Tibial nerve (tissue), 4 donors: ENCODE results near the gene DHRSX. TPM values are rescaled to one million over a fixed set of nuclear protein-coding genes. Genes with fewer than 3 reads are reported as not detected.

Experiments used
- DNase-seq, 2 donors: peaks; one replicate each; pipeline ENCODE4 v3.0.0-alpha.2; 2019; ENCODE audit warnings: low spot score in 2 of 2
- H3K27ac ChIP-seq, 4 donors: fragments of 200-600 bp; sonication (generic) in 3 of 4; one replicate each; pipeline ENCODE4 v1.5.1; 2017 to 2019; ENCODE audit warnings: mild to moderate bottlenecking in 1 of 4
- H3K27me3 ChIP-seq, 2 donors: fragments of 200-600 bp; sonication (generic) in 1 of 2; one replicate each; pipeline versions ENCODE4 v1.5.1 to v1.6.0; 2017 to 2019
- H3K36me3 ChIP-seq, 3 donors: fragments of 200-600 bp; sonication (generic); one replicate each; pipeline ENCODE4 v1.5.1; 2018 to 2019
- H3K4me1 ChIP-seq, 4 donors: fragments of 200-600 bp; sonication (generic) in 3 of 4; one replicate each; pipeline ENCODE4 v1.5.1; 2017 to 2019
- H3K4me3 ChIP-seq, 4 donors: fragments of 200-600 bp; sonication (generic) in 3 of 4; one replicate each; pipeline ENCODE4 v1.5.1; 2017 to 2019; ENCODE audit warnings: mild to moderate bottlenecking in 1 of 4, moderate library complexity in 1 of 4
- H3K9me3 ChIP-seq, 4 donors: fragments of 200-600 bp; sonication (generic) in 3 of 4; one replicate each; pipeline ENCODE4 v1.5.1; 2017 to 2019
- CTCF ChIP-seq, 5 experiments: fragments of 200-600 bp in 3 of 5; fragments of 450-650 bp in 2 of 5; sonication (generic) in 3 of 5; IDR thresholded peaks; one replicate each; pipeline ENCODE4 v1.5.1; 2016 to 2019; ENCODE audit warnings: antibody characterized with exemption in 5 of 5, mild to moderate bottlenecking in 3 of 5, moderate library complexity in 2 of 5
- EP300 ChIP-seq, 2 donors: sonication (generic); formaldehyde crosslinking; IDR thresholded peaks; one replicate each; pipeline ENCODE4 v1.6.1; 2017; ENCODE audit warnings: antibody characterized with exemption in 2 of 2, mild to moderate bottlenecking in 1 of 2
- POLR2A ChIP-seq, 2 donors: fragments of 450-650 bp; IDR thresholded peaks; one replicate each; pipeline ENCODE4 v1.6.1; 2017; ENCODE audit warnings: antibody characterized with exemption in 2 of 2, mild to moderate bottlenecking in 2 of 2, moderate library complexity in 2 of 2
- WGBS, 2 donors: methylation state at CpG; one replicate each; pipeline ENCODE4 v1.1.5; 2018; 5-methylcytosine and 5-hydroxymethylcytosine counted together
- total RNA-seq, 4 donors: library from RNA; depleted of rRNA; stranded (reverse); fragments of >200 nt; gene quantifications; one replicate each; pipeline ENCODE4 v1.1.0, GENCODE V29; 2016

DHRSX gene
- total RNA-seq, 4 donors from 2014 or later, result 20.3 to 44.3 (median 31.7) TPM

GRCh38 chrX:2342281-2342688 lies 158.5 kb downstream of the DHRSX start:
- no peak overlapping the region for H3K4me3 ChIP-seq
- no peaks in the 10 kb centered on the region for H3K27me3 ChIP-seq
- peaks cover 0 to 21% (median 0%) of the 10 kb centered on the region in 3 donors for H3K36me3 ChIP-seq
- no peaks in the 10 kb centered on the region for H3K4me1 ChIP-seq
- WGBS, 2 donors, result 89 to 92% methylated on average over 9 of the region's 9 CpGs
- no peak overlapping the region for H3K27ac ChIP-seq
- TF ChIP-seq CTCF (IDR thresholded peaks at IDR 0.05), result no peak
- TF ChIP-seq EP300 (IDR thresholded peaks at IDR 0.05), result no peak
- TF ChIP-seq POLR2A (IDR thresholded peaks at IDR 0.05), result no peak
- DNase-seq, result no peak
- H3K9me3 ChIP-seq, result no peaks in the 10 kb centered on the region

GRCh38 chrX:2340991-2341390 lies 159.8 kb downstream of the DHRSX start:
- no peaks in the 10 kb centered on the region for H3K27me3 ChIP-seq
- H3K4me1 ChIP-seq, result no peaks in the 10 kb centered on the region
- no peak overlapping the region for H3K27ac ChIP-seq
- peaks cover 0 to 21% (median 0%) of the 10 kb centered on the region in 3 donors for H3K36me3 ChIP-seq
- TF ChIP-seq POLR2A (IDR thresholded peaks at IDR 0.05) (no peak), EP300 (IDR thresholded peaks at IDR 0.05) (no peak), CTCF (IDR thresholded peaks at IDR 0.05) (no peak)
- no peak overlapping the region for H3K4me3 ChIP-seq
- H3K9me3 ChIP-seq, result no peaks in the 10 kb centered on the region
- no peak for DNase-seq
- 79 to 80% methylated on average over 7 of the region's 7 CpGs for WGBS, 2 donors

GRCh38 chrX:2336181-2336580 lies 164.6 kb downstream of the DHRSX start:
- no peak overlapping the region for H3K4me3 ChIP-seq
- peaks cover 0 to 8% (median 0%) of the 10 kb centered on the region in 3 donors for H3K36me3 ChIP-seq
- no peak for DNase-seq
- H3K4me1 ChIP-seq, result no peaks in the 10 kb centered on the region
- no peak for TF ChIP-seq EP300 (IDR thresholded peaks at IDR 0.05)
- TF ChIP-seq CTCF (IDR thresholded peaks at IDR 0.05), result no peak
- no peak for TF ChIP-seq POLR2A (IDR thresholded peaks at IDR 0.05)
- H3K27ac ChIP-seq, result no peak overlapping the region
- H3K9me3 ChIP-seq, result no peaks in the 10 kb centered on the region
- WGBS, 2 donors, result 94% methylated on average over 7 of the region's 7 CpGs
- H3K27me3 ChIP-seq, result no peaks in the 10 kb centered on the region

- no peak for TF ChIP-seq POLR2A (IDR thresholded peaks at IDR 0.05)
- TF ChIP-seq EP300 (IDR thresholded peaks at IDR 0.05), result no peak
- WGBS, 2 donors, result 98% methylated on average over 9 of the region's 9 CpGs
- no peaks in the 10 kb centered on the region for H3K36me3 ChIP-seq
Observed at GRCh38 chrX:2334237-2334636, 166.5 kb downstream of the DHRSX start.

DNA sequence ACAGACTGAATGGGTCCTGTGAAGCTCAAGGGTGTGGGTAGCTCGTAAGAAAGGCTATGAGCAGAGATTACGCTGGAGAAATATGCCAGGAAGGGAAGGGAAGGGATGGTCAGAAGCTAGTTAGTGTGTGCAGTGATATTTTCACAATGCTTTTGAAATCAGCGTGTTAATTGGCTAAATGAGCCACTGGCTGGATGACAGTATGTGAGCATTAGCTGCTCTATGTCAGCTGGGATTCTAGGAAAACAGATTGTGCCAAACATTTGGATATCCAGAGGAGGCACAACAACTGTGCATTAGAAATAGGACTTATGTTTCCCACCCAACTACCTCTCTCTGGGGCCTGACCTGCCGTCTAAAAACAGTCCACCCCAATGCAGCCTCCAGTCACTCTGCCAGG lies 168.5 kb downstream of the DHRSX start:
- Histone ChIP-seq H3K4me1 (no peaks in the 10 kb centered on the region), H3K27ac (no peak overlapping the region), H3K27me3 (no peaks in the 10 kb centered on the region), H3K36me3 (no peaks in the 10 kb centered on the region), H3K9me3 (no peaks in the 10 kb centered on the region), H3K4me3 (no peak overlapping the region)
- TF ChIP-seq CTCF (IDR thresholded peaks at IDR 0.05) (no peak), POLR2A (IDR thresholded peaks at IDR 0.05) (no peak), EP300 (IDR thresholded peaks at IDR 0.05) (no peak)
- WGBS, 2 donors, result 47 to 49% methylated on average over 4 of the region's 4 CpGs
- DNase-seq, result no peak

More at GRCh38 chrX:2334237-2334636, 166.5 kb downstream of the DHRSX start:
- H3K27me3 ChIP-seq, result no peaks in the 10 kb centered on the region
- no peak for DNase-seq
- no peaks in the 10 kb centered on the region for H3K4me1 ChIP-seq
- no peaks in the 10 kb centered on the region for H3K9me3 ChIP-seq
- H3K4me3 ChIP-seq, result no peak overlapping the region
- H3K27ac ChIP-seq, result no peak overlapping the region

GRCh38 chrX:2330910-2331309 lies 169.9 kb downstream of the DHRSX start:
- no peak overlapping the region for H3K27ac ChIP-seq
- DNase-seq, result no peak
- 89 to 91% methylated on average over 3 of the region's 3 CpGs for WGBS, 2 donors
- H3K36me3 ChIP-seq, result no peaks in the 10 kb centered on the region
- no peaks in the 10 kb centered on the region for H3K4me1 ChIP-seq
- H3K9me3 ChIP-seq, result no peaks in the 10 kb centered on the region
- TF ChIP-seq CTCF (IDR thresholded peaks at IDR 0.05) (no peak), POLR2A (IDR thresholded peaks at IDR 0.05) (no peak), EP300 (IDR thresholded peaks at IDR 0.05) (no peak)
- no peak overlapping the region for H3K4me3 ChIP-seq
- H3K27me3 ChIP-seq, result no peaks in the 10 kb centered on the region
